K562 (cell line): ENCODE data around the gene WNT7B. TPM values are rescaled to one million over a fixed set of nuclear protein-coding genes. Genes with fewer than 3 reads are reported as not detected.

Experiments
- ATAC-seq: fragments of 200-7000 bp; cut with Tn5 transposase; 3 replicates; pipeline ENCODE4 v1.9.1; 2020; ENCODE audit warnings: moderate library complexity
- BruUV-seq: library from RNA; stranded (reverse); fragments of 400-500 nt; replicated peaks from 2 replicates; lab custom pipeline; 2021; lab: Mats Ljungman, UMichigan
- CTCF ChIA-PET: fragments of 300-600 bp; formaldehyde crosslinking; extraction: SDS; loops from one replicate; lab custom pipeline; 2021; ENCODE audit warnings: low intra/inter-chr PET ratio; lab: Yijun Ruan, JAX
- POLR2A ChIA-PET: fragments of 300-600, 350-650 bp; sonication (Branson Sonifier 250); formaldehyde crosslinking; extraction: SDS; loops from one replicate; lab custom pipeline; 2021; ENCODE audit warnings: antibody characterized with exemption, inconsistent platforms; lab: Yijun Ruan, JAX
- DNase-seq, 4 experiments: peaks; one replicate each; pipeline versions ENCODE4 v3.0.0 to v3.0.0-alpha.2; 2011 to 2018; ENCODE audit warnings: low spot score in 3 of 4, mixed read lengths in 3 of 4; ENCODE audit errors: extremely low read depth in 1 of 4
- FAIRE-seq: peaks from 2 replicates; lab custom pipeline; 2011; peaks lifted over from hg19 to GRCh38; lab: Jason Lieb, UNC
- H2AFZ ChIP-seq: 2 replicates; pipeline ENCODE4 v1.6.0; 2011; ENCODE audit warnings: low read depth, low read length, control low read depth, inconsistent platforms
- H3K27ac ChIP-seq: fragments of 200-600 bp; 3 replicates; pipeline ENCODE4 v1.8.0; 2011; ENCODE audit warnings: low read depth, mild to moderate bottlenecking, control low read depth, inconsistent platforms, low read length, moderate library complexity, mixed read lengths; ENCODE audit errors: extremely low read depth
- H3K27me3 ChIP-seq, 2 experiments: fragments of 300-600 bp in 1 of 2; 2 replicates in 1 of 2; 3 replicates in 1 of 2; pipeline versions ENCODE4 v1.6.0 to v1.8.0; 2011; ENCODE audit warnings: inconsistent platforms in 2 of 2, low read length in 2 of 2, mild to moderate bottlenecking in 1 of 2, mixed read lengths in 1 of 2, moderate library complexity in 1 of 2; ENCODE audit not compliant: control insufficient read depth in 2 of 2, insufficient read depth in 2 of 2
- H3K36me3 ChIP-seq: fragments of 300-600 bp; 3 replicates; pipeline ENCODE4 v1.8.0; 2011; ENCODE audit warnings: mild to moderate bottlenecking, low read length, inconsistent platforms; ENCODE audit not compliant: control insufficient read depth, insufficient read depth
- H3K4me1 ChIP-seq, 2 experiments: fragments of 200-600 bp in 1 of 2; replicated peaks in 1 of 2; 2 replicates in 1 of 2; 3 replicates in 1 of 2; pipeline versions ENCODE4 v1.5.1 to v1.8.0; 2011; ENCODE audit warnings: inconsistent platforms in 2 of 2, low read length in 2 of 2, mild to moderate bottlenecking in 1 of 2, mixed read lengths in 1 of 2, moderate library complexity in 1 of 2; ENCODE audit not compliant: control insufficient read depth in 2 of 2, insufficient read depth in 2 of 2
- H3K4me2 ChIP-seq: 2 replicates; pipeline ENCODE4 v1.6.1; 2011; ENCODE audit warnings: low read length, control low read depth, inconsistent platforms, mixed read lengths; ENCODE audit not compliant: insufficient read depth
- H3K4me3 ChIP-seq: fragments of 200-600 bp; sonication (generic), shearing (Covaris generic); 2 replicates; pipeline ENCODE4 v1.5.1; 2016; ENCODE audit warnings: control low read depth, inconsistent platforms
- H3K79me2 ChIP-seq: fragments of 200-600 bp; 3 replicates; pipeline ENCODE4 v1.8.0; 2011; ENCODE audit warnings: low read length, inconsistent platforms; ENCODE audit not compliant: control insufficient read depth, insufficient read depth
- H3K9ac ChIP-seq, 2 experiments: 2 replicates each; pipeline versions ENCODE4 v1.6.0 to v1.6.1; 2011; ENCODE audit warnings: low read depth in 2 of 2, low read length in 2 of 2, control low read depth in 1 of 2, inconsistent platforms in 1 of 2, mild to moderate bottlenecking in 1 of 2, mixed read lengths in 1 of 2; ENCODE audit not compliant: insufficient read depth in 1 of 2
- H3K9me1 ChIP-seq: one replicate; pipeline ENCODE4 v1.6.0; 2011; ENCODE audit warnings: inconsistent platforms, mild to moderate bottlenecking, low read length, moderate library complexity; ENCODE audit not compliant: control insufficient read depth, insufficient read depth
- H3K9me3 ChIP-seq: replicated peaks from 2 replicates; pipeline ENCODE4 v1.5.1; 2011; ENCODE audit warnings: low read depth, low read length, inconsistent platforms; ENCODE audit not compliant: control insufficient read depth, insufficient read depth
- H4K20me1 ChIP-seq: replicated peaks from 2 replicates; pipeline ENCODE4 v1.6.1; 2011; ENCODE audit warnings: low read length, inconsistent platforms, mixed read lengths; ENCODE audit not compliant: control insufficient read depth, insufficient read depth
- ADNP ChIP-seq: fragments of 200-800 bp; sonication (Bioruptor generic); IDR thresholded peaks from 2 replicates; pipeline ENCODE4 v1.6.1; 2016; ENCODE audit warnings: missing genetic modification characterization, missing compliant biosample characterization
- BACH1 ChIP-seq: fragments of 200-800 bp; sonication (Bioruptor generic); IDR thresholded peaks from 2 replicates; pipeline ENCODE4 v1.6.1; 2016; ENCODE audit warnings: missing genetic modification characterization, missing compliant biosample characterization
- E2F1 ChIP-seq: sonication (generic); formaldehyde crosslinking; IDR thresholded peaks from 2 replicates; pipeline ENCODE4 v1.8.1; 2023; ENCODE audit warnings: mild to moderate bottlenecking, missing genetic modification reagents, moderate library complexity
- GABPA ChIP-seq: fragments of 200-800 bp; sonication (Bioruptor generic); conservative IDR thresholded peaks from 2 replicates; pipeline ENCODE4 v1.6.1; 2016; ENCODE audit warnings: low read depth, missing genetic modification characterization, missing compliant biosample characterization
- MCM3 ChIP-seq: fragments of 450-650 bp; IDR thresholded peaks from 2 replicates; pipeline ENCODE4 v1.6.1; 2016
- RBM25 ChIP-seq: fragments of 200-400 bp; formaldehyde crosslinking; IDR thresholded peaks from 2 replicates; pipeline ENCODE4 v1.6.1; 2018; ENCODE audit warnings: low read length, low read depth, moderate library complexity; ENCODE audit not compliant: severe bottlenecking
- SIN3B ChIP-seq: fragments of 450-650 bp; IDR thresholded peaks from 2 replicates; pipeline ENCODE4 v1.6.1; 2017; ENCODE audit warnings: low read depth, mild to moderate bottlenecking, moderate library complexity
- SLC30A9 ChIP-seq: fragments of 250-450 bp; sonication (Bioruptor Pico); IDR thresholded peaks from 2 replicates; pipeline ENCODE4 v1.8.0; 2022; ENCODE audit warnings: mild to moderate bottlenecking, moderate library complexity
- SMARCA5 ChIP-seq: fragments of 450-650 bp; IDR thresholded peaks from 2 replicates; pipeline ENCODE4 v1.6.1; 2016
- SMC3 ChIP-seq: conservative IDR thresholded peaks from 2 replicates; pipeline ENCODE4 v1.6.1; 2011; ENCODE audit warnings: low read depth, low read length, improper control_type of control experiment; ENCODE audit not compliant: insufficient read depth
- STAG1 ChIP-seq: sonication (generic); formaldehyde crosslinking; IDR thresholded peaks from 2 replicates; pipeline ENCODE4 v1.5.0; 2020; ENCODE audit warnings: missing genetic modification reagents, borderline replicate concordance
- ZBTB1 ChIP-seq: sonication (generic); formaldehyde crosslinking; IDR thresholded peaks from 2 replicates; pipeline ENCODE4 v1.8.1; 2023; ENCODE audit warnings: missing genetic modification reagents, low read depth, mild to moderate bottlenecking, borderline replicate concordance
- ZC3H4 ChIP-seq: sonication (generic); formaldehyde crosslinking; IDR thresholded peaks from 2 replicates; pipeline ENCODE4 v1.9.0; 2021; ENCODE audit warnings: missing genetic modification reagents, borderline replicate concordance
- ZKSCAN3 ChIP-seq: fragments of 250-450 bp; sonication (Bioruptor Pico); IDR thresholded peaks from 2 replicates; pipeline ENCODE4 v1.4.0; 2020
- WGBS: fragments of 100-300 bp; shearing (Covaris generic); methylation state at CpG from one replicate; pipeline ENCODE4 v1.1.6; 2016; ENCODE audit warnings: low coverage, mixed read lengths; ENCODE audit not compliant: insufficient coverage; ENCODE audit errors: missing lambda C conversion rate; 5-methylcytosine and 5-hydroxymethylcytosine counted together
- in situ Hi-C: fragments of 300-500 bp; cut with MboI; formaldehyde crosslinking; loops from 4 replicates; pipeline ENCODE4 v1.15.0; 2018; ENCODE audit warnings: inconsistent platforms, mixed read lengths
- intact Hi-C: fragments of 100-400 bp; cut with micrococcal nuclease; formaldehyde crosslinking; loops from 2 replicates; pipeline ENCODE4 v1.14.2; 2022
- polyA plus RNA-seq, 8 experiments: library from polyadenylated mRNA; depleted of rRNA in 4 of 8; stranded (reverse) in 5 of 8; unstranded in 3 of 8; fragments of >200 nt; fragmentation: Nextera tagmentation in 2 of 8; fragmentation: Illumina TruSeq in 1 of 8; extraction: Ambion mirVana in 2 of 8; extraction: Trizol in 1 of 8; gene quantifications; 2 replicates each; pipeline versions ENCODE4 v1.2.1 to v1.2.3, GENCODE V29; 2011 to 2014; ENCODE audit warnings: inconsistent platforms in 1 of 8, missing spikeins in 1 of 8
- total RNA-seq, 7 experiments: library from RNA; depleted of rRNA in 6 of 7; stranded (reverse); fragments of >200 nt in 6 of 7; fragmentation: Illumina TruSeq in 2 of 7; extraction: Trizol in 2 of 7; gene quantifications; 2 replicates each; pipeline versions ENCODE4 v1.2.1 to v1.2.3, GENCODE V29; 2011 to 2021; ENCODE audit warnings: low replicate concordance in 1 of 7
- TF ChIP-seq, protein P1 (sequence below): fragments of 450-650 bp; IDR thresholded peaks from 2 replicates; pipeline ENCODE4 v1.6.1; 2016; ENCODE audit warnings: missing biosample characterization, missing genetic modification characterization
- TF ChIP-seq, protein P2 (sequence below): IDR thresholded peaks from 2 replicates; pipeline ENCODE4 v1.6.1; 2011; ENCODE audit warnings: borderline replicate concordance, low read depth, mild to moderate bottlenecking, moderate library complexity, low read length; ENCODE audit not compliant: insufficient read depth, poor library complexity, severe bottlenecking

The WNT7B gene
- total and polyA plus RNA-seq, 9 of the 15 experiments (the other 6 are each of a cell fraction or from before 2014, with no cell fraction given), result not detected

DNA sequence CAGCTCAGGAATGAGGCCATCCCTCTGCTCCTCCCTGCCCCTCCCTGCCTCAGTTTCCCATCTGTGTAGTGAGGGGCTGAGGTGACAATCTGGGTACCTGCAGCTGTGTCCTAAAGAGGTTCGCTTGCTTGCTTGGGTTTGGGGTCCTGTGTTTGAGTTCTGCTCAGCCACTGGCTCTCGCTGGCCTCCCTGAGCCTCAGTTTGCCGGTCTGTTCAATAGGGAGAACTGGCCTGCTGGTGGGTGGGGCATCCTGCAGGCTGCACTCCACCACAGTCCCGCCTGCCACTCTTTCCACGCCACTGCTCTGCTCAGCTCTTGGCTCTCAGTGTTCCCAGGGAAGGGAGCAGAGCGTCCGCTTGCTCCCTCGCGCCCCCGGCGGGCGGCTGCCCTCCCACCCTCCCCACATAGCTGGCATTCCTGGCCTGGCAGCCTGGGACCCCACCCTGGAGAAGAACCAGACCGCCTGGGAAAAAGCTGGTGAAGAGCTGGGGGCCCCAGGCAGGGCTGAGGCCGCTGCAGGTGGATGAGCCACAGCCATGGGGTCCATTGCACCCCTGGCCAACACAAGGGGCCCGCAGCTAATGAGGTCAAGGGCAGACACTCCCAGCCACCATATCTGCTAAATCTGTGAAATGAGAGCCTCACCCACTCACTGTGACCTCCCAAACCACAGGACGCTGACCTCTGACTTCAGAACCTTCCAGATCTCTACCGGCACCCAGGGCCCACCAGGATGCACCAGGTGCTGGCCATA lies 15.1 kb downstream of the WNT7B start:
- Histone ChIP-seq H3K4me1 (peaks cover 0 to 3% of the 10 kb centered on the region in 2 experiments; a peak in 1 of 5 replicates), H3K27me3 (peaks cover 7 to 26% of the 10 kb centered on the region in 2 experiments; a peak in 3 of 5 replicates), H3K4me2 (no peak overlapping the region), H3K27ac (no peak overlapping the region), H3K79me2 (no peaks in the 10 kb centered on the region), H4K20me1 (peaks cover 8% of the 10 kb centered on the region; the same call in 1 of the 2 replicates), H3K9me1 (no peaks in the 10 kb centered on the region), H3K4me3 (no peak overlapping the region), H3K36me3 (no peaks in the 10 kb centered on the region), H3K9me3 (no peaks in the 10 kb centered on the region), H3K9ac (no peak overlapping the region), H2AFZ (no peak overlapping the region)
- FAIRE-seq (no peak), DNase-seq (no peak), ATAC-seq (no peak)
- intact Hi-C loops (no loop called here), in situ Hi-C loops (no loop called here)
- BruUV-seq, result no TSS peak
- whole genome bisulfite sequencing, result 0% methylated on average over 4 of the region's 17 CpGs
- ChIA-PET CTCF (no interaction called here), POLR2A (no interaction called here)
- TF ChIP-seq SIN3B (no peak), STAG1 (no peak), GABPA (no peak), BACH1 (tag) (no peak), ZKSCAN3 (no peak), SLC30A9 (CRISPR knock-in tag) (no peak), SMARCA5 (no peak), SMC3 (no peak), ADNP (tag) (0 out of 2 replicates have a peak, but pooled peaks have one; percentile 29), ZC3H4 (CRISPR knock-in tag) (no peak), MCM3 (no peak), ZBTB1 (CRISPR knock-in tag) (no peak), E2F1 (CRISPR knock-in tag) (no peak), RBM25 (peak; percentile 59)
- TF ChIP-seq, protein P1, sequence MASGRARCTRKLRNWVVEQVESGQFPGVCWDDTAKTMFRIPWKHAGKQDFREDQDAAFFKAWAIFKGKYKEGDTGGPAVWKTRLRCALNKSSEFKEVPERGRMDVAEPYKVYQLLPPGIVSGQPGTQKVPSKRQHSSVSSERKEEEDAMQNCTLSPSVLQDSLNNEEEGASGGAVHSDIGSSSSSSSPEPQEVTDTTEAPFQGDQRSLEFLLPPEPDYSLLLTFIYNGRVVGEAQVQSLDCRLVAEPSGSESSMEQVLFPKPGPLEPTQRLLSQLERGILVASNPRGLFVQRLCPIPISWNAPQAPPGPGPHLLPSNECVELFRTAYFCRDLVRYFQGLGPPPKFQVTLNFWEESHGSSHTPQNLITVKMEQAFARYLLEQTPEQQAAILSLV (tag), result no peak
- TF ChIP-seq, protein P2, sequence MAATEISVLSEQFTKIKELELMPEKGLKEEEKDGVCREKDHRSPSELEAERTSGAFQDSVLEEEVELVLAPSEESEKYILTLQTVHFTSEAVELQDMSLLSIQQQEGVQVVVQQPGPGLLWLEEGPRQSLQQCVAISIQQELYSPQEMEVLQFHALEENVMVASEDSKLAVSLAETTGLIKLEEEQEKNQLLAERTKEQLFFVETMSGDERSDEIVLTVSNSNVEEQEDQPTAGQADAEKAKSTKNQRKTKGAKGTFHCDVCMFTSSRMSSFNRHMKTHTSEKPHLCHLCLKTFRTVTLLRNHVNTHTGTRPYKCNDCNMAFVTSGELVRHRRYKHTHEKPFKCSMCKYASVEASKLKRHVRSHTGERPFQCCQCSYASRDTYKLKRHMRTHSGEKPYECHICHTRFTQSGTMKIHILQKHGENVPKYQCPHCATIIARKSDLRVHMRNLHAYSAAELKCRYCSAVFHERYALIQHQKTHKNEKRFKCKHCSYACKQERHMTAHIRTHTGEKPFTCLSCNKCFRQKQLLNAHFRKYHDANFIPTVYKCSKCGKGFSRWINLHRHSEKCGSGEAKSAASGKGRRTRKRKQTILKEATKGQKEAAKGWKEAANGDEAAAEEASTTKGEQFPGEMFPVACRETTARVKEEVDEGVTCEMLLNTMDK, result no peak
